HepG2 (cell line): ENCODE data around the gene KRI1. TPM values are rescaled to one million over a fixed set of nuclear protein-coding genes. Genes with fewer than 3 reads are reported as not detected.

Experiments
- ATAC-seq: fragments of 200-7000 bp; cut with Tn5 transposase; 3 replicates; pipeline ENCODE4 v1.9.1; 2020; ENCODE audit warnings: mild to moderate bottlenecking, moderate library complexity
- BruUV-seq: library from RNA; stranded (reverse); fragments of 400-500 nt; replicated peaks from 2 replicates; lab custom pipeline; 2021; lab: Mats Ljungman, UMichigan
- CTCF ChIA-PET: fragments of 300-600 bp; formaldehyde crosslinking; extraction: SDS; loops from one replicate; lab custom pipeline; 2021; ENCODE audit warnings: low total read pairs, inconsistent platforms, low intra/inter-chr PET ratio; lab: Yijun Ruan, JAX
- POLR2A ChIA-PET: fragments of 350-600 bp; sonication (Branson Sonifier 250); formaldehyde crosslinking; loops from one replicate; lab custom pipeline; 2020; ENCODE audit warnings: antibody characterized with exemption, inconsistent platforms; lab: Yijun Ruan, JAX
- DNase-seq: peaks from one replicate; pipeline ENCODE4 v3.0.0-alpha.2; 2015; ENCODE audit warnings: low spot score
- FAIRE-seq: peaks from 3 replicates; lab custom pipeline; 2011; peaks lifted over from hg19 to GRCh38; lab: Jason Lieb, UNC
- H2AFZ ChIP-seq: one replicate; pipeline ENCODE4 v1.6.1; 2011; ENCODE audit warnings: low read length, inconsistent platforms
- H3K27ac ChIP-seq: fragments of 300-600 bp; 3 replicates; pipeline ENCODE4 v1.8.0; 2011; ENCODE audit warnings: mixed run types, mild to moderate bottlenecking, mixed read lengths, low read length, inconsistent platforms; ENCODE audit not compliant: insufficient read depth; ENCODE audit errors: extremely low read length
- H3K27me3 ChIP-seq, 2 experiments: fragments of 200-600 bp in 1 of 2; 2 replicates in 1 of 2; 3 replicates in 1 of 2; pipeline versions ENCODE4 v1.6.0 to v1.8.0; 2011; ENCODE audit warnings: low read length in 2 of 2, mild to moderate bottlenecking in 2 of 2, moderate library complexity in 2 of 2, inconsistent platforms in 1 of 2; ENCODE audit not compliant: insufficient read depth in 2 of 2, control insufficient read depth in 1 of 2
- H3K36me3 ChIP-seq, 2 experiments: fragments of 200-600 bp in 1 of 2; replicated peaks in 1 of 2; 2 replicates in 1 of 2; 3 replicates in 1 of 2; pipeline versions ENCODE4 v1.5.1 to v1.8.0; 2011; ENCODE audit warnings: low read length in 2 of 2, inconsistent platforms in 1 of 2; ENCODE audit not compliant: insufficient read depth in 2 of 2, control insufficient read depth in 1 of 2
- H3K4me1 ChIP-seq: 2 replicates; pipeline ENCODE4 v1.5.1; 2012; ENCODE audit warnings: low read length, inconsistent platforms; ENCODE audit not compliant: insufficient read depth
- H3K4me2 ChIP-seq: 2 replicates; pipeline ENCODE4 v1.6.0; 2011; ENCODE audit warnings: low read depth, low read length, inconsistent platforms
- H3K4me3 ChIP-seq, 3 experiments: fragments of 200-600 bp in 1 of 3; sonication (generic), shearing (Covaris generic) in 1 of 3; replicated peaks in 1 of 3; 2 replicates each; pipeline ENCODE4 v1.5.1; 2011 to 2016; ENCODE audit warnings: low read length in 3 of 3, inconsistent platforms in 2 of 3, low read depth in 2 of 3, mild to moderate bottlenecking in 2 of 3, control low read depth in 1 of 3, mixed read lengths in 1 of 3; ENCODE audit not compliant: insufficient read depth in 1 of 3
- H3K79me2 ChIP-seq: one replicate; pipeline ENCODE4 v1.6.1; 2011; ENCODE audit warnings: low read length, inconsistent platforms; ENCODE audit not compliant: insufficient read depth
- H3K9ac ChIP-seq: 2 replicates; pipeline ENCODE4 v1.6.0; 2011; ENCODE audit warnings: mild to moderate bottlenecking, low read depth, low read length, inconsistent platforms; ENCODE audit not compliant: insufficient read depth
- H3K9me3 ChIP-seq: 2 replicates; pipeline ENCODE4 v1.5.1; 2012; ENCODE audit warnings: mild to moderate bottlenecking, low read length
- H4K20me1 ChIP-seq: 2 replicates; pipeline ENCODE4 v1.6.0; 2011; ENCODE audit warnings: inconsistent platforms, mild to moderate bottlenecking, low read length, moderate library complexity; ENCODE audit not compliant: insufficient read depth
- ARID3A ChIP-seq: IDR thresholded peaks from 2 replicates; pipeline ENCODE4 v1.6.1; 2012; ENCODE audit warnings: low read depth, low read length, improper control_type of control experiment
- GLI4 ChIP-seq: sonication (generic); formaldehyde crosslinking; IDR thresholded peaks from 2 replicates; pipeline ENCODE4 v1.5.1; 2020; ENCODE audit warnings: missing genetic modification reagents, mild to moderate bottlenecking, moderate library complexity, borderline replicate concordance
- HNRNPLL ChIP-seq: fragments of 200-400 bp; formaldehyde crosslinking; IDR thresholded peaks from 2 replicates; pipeline ENCODE4 v1.6.1; 2017; ENCODE audit warnings: mild to moderate bottlenecking, low read depth, low read length; ENCODE audit not compliant: poor library complexity, severe bottlenecking
- IKZF4 ChIP-seq: sonication (generic); formaldehyde crosslinking; IDR thresholded peaks from 2 replicates; pipeline ENCODE4 v1.5.1; 2020; ENCODE audit warnings: borderline replicate concordance, mild to moderate bottlenecking, low read depth, missing genetic modification reagents; ENCODE audit errors: not compliant biosample characterization
- KLF15 ChIP-seq: sonication (generic); formaldehyde crosslinking; IDR thresholded peaks from 2 replicates; pipeline ENCODE4 v1.8.1; 2023; ENCODE audit warnings: borderline replicate concordance, mild to moderate bottlenecking, inconsistent platforms, missing genetic modification reagents, mixed read lengths
- RFX5 ChIP-seq: IDR thresholded peaks from 2 replicates; pipeline ENCODE4 v1.6.1; 2011; ENCODE audit warnings: low read depth, low read length, improper control_type of control experiment
- ZBED4 ChIP-seq: sonication (generic); formaldehyde crosslinking; IDR thresholded peaks from 2 replicates; pipeline ENCODE4 v1.4.0; 2020; ENCODE audit warnings: missing genetic modification reagents, borderline replicate concordance
- ZBTB33 ChIP-seq: sonication (generic); formaldehyde crosslinking; IDR thresholded peaks from 2 replicates; pipeline ENCODE4 v1.4.0; 2020; ENCODE audit warnings: missing genetic modification reagents
- ZNF605 ChIP-seq: sonication (generic); formaldehyde crosslinking; IDR thresholded peaks from 2 replicates; pipeline ENCODE4 v1.8.0; 2022; ENCODE audit warnings: mild to moderate bottlenecking, missing genetic modification reagents
- ZNF776 ChIP-seq: sonication (generic); formaldehyde crosslinking; IDR thresholded peaks from 2 replicates; pipeline ENCODE4 v1.4.0; 2020; ENCODE audit warnings: mild to moderate bottlenecking, missing genetic modification reagents
- ZNF777 ChIP-seq: sonication (generic); formaldehyde crosslinking; IDR thresholded peaks from 2 replicates; pipeline ENCODE4 v1.4.0; 2020; ENCODE audit warnings: missing genetic modification reagents
- ZNF800 ChIP-seq: sonication (generic); formaldehyde crosslinking; IDR thresholded peaks from 2 replicates; pipeline ENCODE4 v1.4.0; 2020; ENCODE audit warnings: missing genetic modification reagents
- WGBS: methylation state at CpG from one replicate; pipeline ENCODE4 v1.1.6; 2017; ENCODE audit warnings: low lambda C conversion rate; 5-methylcytosine and 5-hydroxymethylcytosine counted together
- in situ Hi-C: cut with HindIII; loops from 2 replicates; pipeline ENCODE4 v1.10.0; 2017; ENCODE audit warnings: low pct_unique_long_range_greater_than_20kb; ENCODE audit not compliant: extremely low pct_ligation_motif_present
- intact Hi-C: fragments of 100-400 bp; cut with micrococcal nuclease; formaldehyde crosslinking; loops from one replicate; pipeline ENCODE4 v1.10.0; 2022; ENCODE audit not compliant: unreplicated experiment
- polyA plus RNA-seq, 8 experiments: library from polyadenylated mRNA; depleted of rRNA in 3 of 8; stranded (reverse) in 7 of 8; unstranded in 1 of 8; fragments of >200 nt; fragmentation: Illumina TruSeq in 4 of 8; extraction: Trizol in 4 of 8; gene quantifications; 2 replicates each; pipeline versions ENCODE4 v1.2.1 to v1.2.3, GENCODE V29; 2011 to 2016; ENCODE audit warnings: low read depth in 4 of 8, missing spikeins in 1 of 8, mixed read lengths in 1 of 8; ENCODE audit not compliant: insufficient read depth in 1 of 8
- total RNA-seq, 5 experiments: library from RNA; depleted of rRNA; stranded (reverse); fragments of >200 nt; fragmentation: Illumina TruSeq; extraction: Trizol; gene quantifications; 2 replicates each; pipeline ENCODE4 v1.2.3, GENCODE V29; 2016; ENCODE audit warnings: low read depth in 1 of 5

KRI1 gene
- total and polyA plus RNA-seq, 2 of the 13 experiments (the other 11 are each of a cell fraction or from before 2014, with no cell fraction given), result 9.1 to 11.7 TPM

- Histone ChIP-seq H4K20me1 (no peaks in the 10 kb centered on the region), H3K27me3 (peaks cover 15 to 64% of the 10 kb centered on the region in 2 experiments), H3K9ac (no peak overlapping the region), H3K79me2 (no peaks in the 10 kb centered on the region), H3K9me3 (no peaks in the 10 kb centered on the region), H3K4me2 (0 out of 2 replicates have a peak overlapping the region, but pooled peaks have one; percentile 23), H3K27ac (no peak overlapping the region), H3K4me1 (peaks cover 60% of the 10 kb centered on the region), H3K36me3 (no peaks in the 10 kb centered on the region), H3K4me3 (peak overlapping the region in 1 of 3 experiments; percentile 23; a peak in 1 of 6 replicates), H2AFZ (no peak overlapping the region)
- no peak for FAIRE-seq
- in situ Hi-C loops (no loop called here), intact Hi-C loops (no loop called here)
- 80% methylated on average over 10 of the region's 107 CpGs for WGBS
- CTCF ChIA-PET, result no interaction called here
- POLR2A ChIA-PET, result no interaction called here
- DNase-seq, result no peak
- ATAC-seq, result peak; percentile 54
- no TSS peak for BruUV-seq
- TF ChIP-seq ARID3A, result no peak
- TF ChIP-seq ZNF776 (CRISPR knock-in tag), result 0 out of 2 replicates have a peak, but pooled peaks have one; percentile 29
- TF ChIP-seq IKZF4 (CRISPR knock-in tag), result peak; percentile 41
- no peak for TF ChIP-seq RFX5
- no peak for TF ChIP-seq ZBED4
- TF ChIP-seq ZNF777, result peak; percentile 63
- no peak for TF ChIP-seq KLF15
- peak; percentile 18; the same call in 1 of the 2 replicates for TF ChIP-seq ZBTB33
- TF ChIP-seq GLI4 (CRISPR knock-in tag), result no peak
- no peak for TF ChIP-seq ZNF605
- TF ChIP-seq ZNF800 (CRISPR knock-in tag), result peak; percentile 98
- peak; percentile 22 for TF ChIP-seq HNRNPLL
Measured at GRCh38 chr19:10514211-10515145, 51.3 kb downstream of the KRI1 start.
